Type B pancreatic cell (in vitro differentiated cells): Measurements from ENCODE around the gene HSPA9. TPM values are rescaled to one million over a fixed set of nuclear protein-coding genes. Genes with fewer than 3 reads are reported as not detected.

Source experiments
- DNase-seq: peaks from one replicate; pipeline ENCODE4 v3.0.0; 2021; ENCODE audit warnings: mixed read lengths; ENCODE audit not compliant: unreplicated experiment; ENCODE audit errors: extremely low spot score
- H3K27ac Mint-ChIP-seq: 2 replicates; pipeline ENCODE4 v1.8.0; 2021; ENCODE audit warnings: mild to moderate bottlenecking, mixed read lengths
- H3K27me3 Mint-ChIP-seq: 2 replicates; pipeline ENCODE4 v1.8.0; 2021; ENCODE audit warnings: mixed read lengths
- H3K36me3 Mint-ChIP-seq: 2 replicates; pipeline ENCODE4 v1.8.0; 2021; ENCODE audit warnings: mixed read lengths
- H3K4me1 Mint-ChIP-seq: one replicate; pipeline ENCODE4 v1.8.0; 2021; ENCODE audit warnings: mixed read lengths; ENCODE audit not compliant: unreplicated experiment
- H3K4me3 Mint-ChIP-seq: 2 replicates; pipeline ENCODE4 v1.8.0; 2021; ENCODE audit warnings: mild to moderate bottlenecking, mixed read lengths
- H3K9me3 Mint-ChIP-seq: 2 replicates; pipeline ENCODE4 v1.8.0; 2021; ENCODE audit warnings: mixed read lengths
- CTCF ChIP-seq: fragments of 200-600 bp; sonication (generic); conservative IDR thresholded peaks from 2 replicates; pipeline ENCODE4 v1.5.0; 2021; ENCODE audit warnings: antibody characterized with exemption, mild to moderate bottlenecking
- total RNA-seq: library from RNA; stranded (reverse); gene quantifications from 2 replicates; pipeline ENCODE4 v1.2.1, GENCODE V29; 2021; ENCODE audit warnings: low replicate concordance

The HSPA9 gene
- total RNA-seq, 1 donor from 2014 or later, result 238 TPM

- no peak overlapping the region for H3K27ac Mint-ChIP-seq
- TF ChIP-seq CTCF, result no peak
- no peak overlapping the region for H3K4me3 Mint-ChIP-seq
- H3K36me3 Mint-ChIP-seq, result no peaks in the 10 kb centered on the region
- H3K27me3 Mint-ChIP-seq, result no peaks in the 10 kb centered on the region
- H3K9me3 Mint-ChIP-seq, result no peaks in the 10 kb centered on the region
- no peak for DNase-seq
- peaks cover 46% of the 10 kb centered on the region for H3K4me1 Mint-ChIP-seq
Measured at GRCh38 chr5:138600446-138600845, 25.2 kb upstream of the HSPA9 start.

DNA sequence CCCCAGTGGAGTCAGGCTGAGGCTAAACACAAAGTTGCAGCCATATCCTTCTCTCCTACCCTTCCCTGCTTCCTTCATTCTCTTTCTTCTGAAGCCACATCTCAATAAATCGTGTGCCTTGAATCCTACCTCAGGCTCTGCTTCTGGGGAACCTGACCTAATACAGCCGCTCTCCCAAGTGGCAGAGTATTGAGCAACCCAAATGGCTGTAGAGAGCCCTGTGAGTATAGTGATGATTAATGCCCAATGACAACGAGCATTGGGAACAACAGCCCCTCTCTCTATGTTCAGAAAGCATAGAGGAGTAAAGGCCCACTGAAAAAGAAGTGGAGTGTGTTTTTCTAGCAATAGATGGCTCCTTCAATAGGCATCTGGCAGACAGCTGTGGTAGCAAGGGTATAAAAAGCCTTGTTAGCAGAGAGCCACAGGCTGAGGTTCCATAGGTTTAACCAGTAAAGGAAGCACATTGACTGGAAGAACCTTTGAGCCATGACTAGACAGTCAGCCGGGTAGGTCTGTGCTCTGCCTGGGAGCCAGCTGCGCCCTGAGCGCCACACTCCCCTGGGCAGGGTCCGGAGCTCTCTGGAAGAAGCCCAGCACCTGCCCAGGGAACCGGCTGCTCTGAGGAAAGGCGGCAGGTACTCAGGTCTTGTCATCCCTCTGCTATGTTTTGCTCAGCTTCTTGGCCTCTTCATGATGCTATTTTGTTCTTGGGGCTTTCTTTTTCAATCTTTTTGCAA lies 22.6 kb upstream of the HSPA9 start:
- no peak overlapping the region for H3K4me3 Mint-ChIP-seq
- H3K9me3 Mint-ChIP-seq, result no peaks in the 10 kb centered on the region
- DNase-seq, result no peak
- H3K27me3 Mint-ChIP-seq, result no peaks in the 10 kb centered on the region
- H3K27ac Mint-ChIP-seq, result peak overlapping the region; percentile 54
- H3K36me3 Mint-ChIP-seq, result no peaks in the 10 kb centered on the region
- peaks cover 53% of the 10 kb centered on the region for H3K4me1 Mint-ChIP-seq
- TF ChIP-seq CTCF, result no peak

DNA sequence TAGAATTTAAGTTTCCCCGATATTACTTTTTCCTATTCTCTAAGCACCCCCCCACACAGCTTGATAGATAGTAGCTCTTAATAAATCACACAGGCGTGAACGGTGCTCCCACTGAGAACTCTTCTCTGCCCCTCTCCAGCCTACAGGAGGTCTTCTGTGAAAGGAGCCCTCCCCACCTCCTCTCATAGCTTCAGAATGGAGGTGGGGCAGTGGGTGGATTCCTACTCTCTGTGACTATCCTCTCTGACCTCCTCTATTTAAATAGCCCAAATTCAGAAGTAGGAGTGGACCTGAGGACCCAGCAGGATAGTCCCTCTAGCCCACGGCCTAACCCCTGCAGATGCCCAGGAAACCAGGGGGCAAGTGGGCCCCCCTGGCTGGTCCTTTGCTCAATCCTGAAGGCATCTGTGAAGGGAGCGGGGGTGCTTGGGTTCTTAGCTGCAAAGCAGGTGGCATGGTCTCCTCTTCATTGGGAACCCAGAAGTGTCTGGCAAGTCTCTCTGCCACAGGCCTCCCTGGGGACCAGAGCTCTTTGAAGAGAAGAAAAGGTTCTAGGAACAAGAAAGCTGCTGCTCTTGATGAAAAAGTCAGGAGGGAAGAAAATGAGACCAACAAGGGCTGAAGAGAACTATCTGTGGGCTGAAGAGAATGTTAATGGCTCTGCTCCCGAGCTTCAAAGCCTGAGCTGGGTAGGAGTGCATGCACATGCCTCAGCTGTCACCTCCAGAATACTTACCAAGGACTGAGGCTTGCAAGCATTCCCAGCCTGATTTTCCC lies 21.1 kb upstream of the HSPA9 start:
- no peak for TF ChIP-seq CTCF
- Mint-ChIP-seq H3K9me3 (no peaks in the 10 kb centered on the region), H3K36me3 (no peaks in the 10 kb centered on the region), H3K27ac (peak overlapping the region; percentile 13), H3K4me3 (no peak overlapping the region), H3K4me1 (peaks cover 43% of the 10 kb centered on the region), H3K27me3 (no peaks in the 10 kb centered on the region)
- DNase-seq, result no peak

GRCh38 chr5:138595180-138595795 lies 20.1 kb upstream of the HSPA9 start:
- no peaks in the 10 kb centered on the region for H3K36me3 Mint-ChIP-seq
- TF ChIP-seq CTCF, result no peak
- DNase-seq, result no peak
- H3K4me1 Mint-ChIP-seq, result peaks cover 42% of the 10 kb centered on the region
- H3K27ac Mint-ChIP-seq, result peak overlapping the region; percentile 62
- H3K4me3 Mint-ChIP-seq, result no peak overlapping the region
- no peaks in the 10 kb centered on the region for H3K9me3 Mint-ChIP-seq
- no peaks in the 10 kb centered on the region for H3K27me3 Mint-ChIP-seq

DNA sequence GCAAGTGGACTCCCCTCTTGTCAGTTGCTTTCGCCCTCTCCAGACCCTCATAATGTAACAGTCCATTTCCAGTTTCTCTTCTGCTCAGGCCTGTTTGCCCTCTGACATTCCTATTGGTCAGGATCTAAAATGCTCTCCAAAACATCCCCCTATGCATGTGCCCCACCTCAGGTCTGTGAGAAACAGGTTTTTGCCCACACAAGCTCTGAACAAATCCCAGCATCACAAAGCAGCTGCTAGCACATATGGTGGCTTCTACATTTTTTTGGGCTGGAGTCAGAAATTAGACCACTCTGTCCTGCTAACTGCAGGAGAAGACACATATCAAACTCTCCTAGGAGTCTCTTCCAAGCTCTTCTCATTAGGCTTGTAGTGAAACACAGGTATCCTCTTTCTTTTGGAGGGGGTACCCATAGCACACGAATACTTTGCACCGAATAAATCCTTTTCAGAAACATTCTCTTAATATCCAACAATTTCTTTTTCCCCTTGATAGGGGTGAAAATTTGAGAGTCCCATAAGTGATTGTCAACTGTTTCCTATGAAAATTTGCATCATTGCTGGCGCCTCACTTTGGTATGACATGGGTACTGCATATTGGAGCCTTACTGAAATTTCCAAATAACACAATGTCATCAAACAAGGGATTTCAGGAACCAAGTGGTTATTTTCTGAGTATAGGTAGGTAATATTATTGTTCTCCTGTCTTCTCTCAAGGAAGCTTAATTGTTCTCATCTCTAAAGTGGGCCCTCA lies 19.3 kb upstream of the HSPA9 start:
- Mint-ChIP-seq H3K27ac (peak overlapping the region; percentile 62), H3K9me3 (no peaks in the 10 kb centered on the region), H3K4me1 (peaks cover 42% of the 10 kb centered on the region), H3K4me3 (no peak overlapping the region), H3K36me3 (no peaks in the 10 kb centered on the region), H3K27me3 (no peaks in the 10 kb centered on the region)
- TF ChIP-seq CTCF, result peak; percentile 66
- no peak for DNase-seq
